Stimulated activated CD4-positive, alpha-beta T cell treated with anti-CD3 and anti-CD28 coated beads, TNF-alpha, amount 100 ng/mL, for 4 hours (primary cell): ENCODE data around the gene FAM20A.
"Not testable (repeated sequence)": the region's sequence is repeated elsewhere in the genome, so short reads cannot be mapped to it uniquely, and the experiment has no call there.

Source experiments
- DNase-seq, 3 experiments: peaks; one replicate each; pipeline ENCODE4 v3.0.0-alpha.2; 2020; ENCODE audit warnings: low read depth in 3 of 3

Gene FAM20A

DNA sequence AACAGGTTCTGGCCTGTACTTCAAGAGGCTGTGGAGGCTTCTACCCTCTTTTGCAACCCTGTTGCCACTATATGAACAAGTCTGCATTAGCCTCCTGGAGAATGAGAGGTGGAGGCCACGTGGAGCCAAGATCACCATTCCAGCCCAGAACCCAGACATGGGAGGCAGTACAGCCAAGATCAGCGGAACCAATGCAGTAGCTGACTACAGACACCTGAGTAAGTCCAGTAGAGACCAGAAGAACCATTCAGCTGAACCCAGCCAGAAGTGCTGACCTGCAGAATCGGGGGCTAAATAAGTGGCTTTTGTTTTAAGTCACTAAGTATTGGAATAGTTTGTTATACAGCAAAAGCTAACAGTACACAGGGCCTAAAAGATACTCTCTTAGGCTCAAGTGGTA lies 12.1 kb downstream of the FAM20A start:
- no peak for DNase-seq

DNA sequence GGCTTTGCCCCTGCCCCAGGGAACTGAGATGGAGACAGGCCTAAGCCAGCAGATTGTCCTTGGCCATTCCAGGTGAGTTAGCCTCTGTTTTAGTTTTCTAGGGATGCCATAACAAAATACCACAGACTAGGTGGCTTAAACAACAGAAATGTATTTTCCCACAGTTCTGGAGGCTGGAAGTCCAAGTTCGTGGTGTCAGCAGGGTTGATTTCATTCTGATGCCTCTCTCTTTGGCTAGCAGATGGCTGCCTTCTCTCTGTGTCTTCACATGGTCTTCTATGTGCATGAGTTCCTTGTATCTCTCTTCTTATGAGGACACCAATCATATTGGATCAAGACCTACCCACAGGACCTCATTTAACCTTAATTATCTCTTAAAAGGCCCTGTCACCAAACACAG lies 12.8 kb downstream of the FAM20A start:
- DNase-seq, result no peak

DNA sequence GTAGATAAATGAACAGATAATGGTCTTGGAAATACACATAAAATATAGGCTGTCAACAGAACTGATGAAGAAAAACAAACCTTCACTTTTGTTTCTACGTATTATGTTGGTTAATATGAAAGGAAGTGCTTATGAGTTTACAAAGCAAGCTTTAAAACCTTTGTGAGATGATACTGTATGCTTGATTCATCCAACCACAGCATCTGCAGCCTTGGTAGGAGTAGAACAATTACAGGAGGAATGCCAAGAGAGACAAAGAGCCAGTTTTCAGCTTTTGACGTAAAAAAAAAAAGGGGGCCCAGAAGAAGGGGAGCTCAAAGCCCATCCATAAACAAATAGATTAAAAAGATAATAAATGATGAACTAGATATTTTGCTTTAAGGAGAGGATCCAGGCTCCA lies 13.3 kb downstream of the FAM20A start:
- DNase-seq, result no peak

DNA sequence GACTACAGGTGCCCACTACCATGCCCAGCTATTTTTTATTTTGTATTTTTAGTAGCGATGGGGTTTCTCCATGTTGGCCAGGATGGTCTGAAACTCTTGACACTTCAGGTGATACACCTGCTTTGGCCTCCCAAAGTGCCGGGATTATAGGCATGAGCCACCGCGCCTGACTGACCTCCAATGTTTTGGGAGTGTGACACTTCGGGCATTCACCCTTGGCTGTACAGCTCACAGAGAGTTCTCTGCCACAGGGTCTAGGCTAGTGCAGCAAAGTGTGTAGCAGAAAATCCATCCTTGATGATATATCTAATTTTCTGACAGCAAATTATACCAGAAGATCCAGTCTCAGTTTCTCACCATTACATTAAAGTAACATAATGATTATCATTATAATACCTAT lies 14.1 kb downstream of the FAM20A start:
- DNase-seq, result no peak

DNA sequence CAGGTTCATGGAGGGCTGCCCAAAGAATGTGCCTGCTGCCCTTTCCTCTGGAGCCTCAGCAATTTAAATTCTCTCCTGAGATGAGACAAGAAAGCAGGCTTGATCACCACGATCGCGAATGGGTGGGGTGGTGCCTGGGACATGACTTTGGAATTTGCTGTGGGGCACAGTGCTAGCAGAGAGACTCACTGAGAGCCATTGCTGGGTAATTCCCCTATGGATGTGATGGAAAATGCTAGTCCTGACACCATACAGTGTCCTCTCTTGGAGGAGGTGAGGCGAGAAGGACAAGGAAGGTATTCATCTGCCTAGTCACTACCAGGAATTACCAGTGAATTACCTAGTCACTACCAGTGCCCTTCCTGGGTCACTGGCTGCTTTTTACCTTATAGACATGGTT lies 15.5 kb downstream of the FAM20A start:
- no peak for DNase-seq

DNA sequence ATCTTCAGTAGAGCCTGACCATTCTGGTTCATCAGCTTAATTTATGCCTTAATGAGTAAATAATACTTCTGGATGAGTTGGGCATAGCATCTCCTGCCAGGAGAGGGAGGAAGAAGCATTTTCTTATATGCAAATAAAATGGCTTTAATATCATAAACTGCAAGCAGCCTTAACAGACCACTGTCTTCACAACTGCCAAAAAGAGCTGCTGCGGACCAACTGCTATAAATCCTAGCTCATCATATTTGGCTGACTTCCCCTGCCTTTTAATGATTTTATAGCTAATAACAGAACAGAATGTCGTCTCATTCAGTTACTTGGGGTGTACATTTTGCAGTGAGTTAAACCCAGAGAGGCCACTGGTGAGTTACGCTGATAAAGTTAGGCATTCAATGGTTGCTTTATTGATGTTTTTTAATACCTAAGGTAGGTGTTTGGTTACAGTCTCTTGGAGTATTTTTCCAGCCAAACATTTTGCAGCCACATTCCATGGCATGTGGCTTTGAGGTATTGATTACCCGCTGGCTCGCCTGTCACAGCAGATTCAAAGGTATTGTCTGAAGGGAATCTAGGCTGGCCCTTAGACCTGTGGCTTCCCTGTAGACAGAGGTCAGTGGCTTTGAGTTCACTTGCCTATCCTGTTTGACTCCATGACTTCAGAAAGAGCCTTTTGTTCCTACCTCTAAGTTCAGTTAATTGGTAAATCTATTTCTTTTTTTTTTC lies 16.4 kb downstream of the FAM20A start:
- no peak for DNase-seq

DNA sequence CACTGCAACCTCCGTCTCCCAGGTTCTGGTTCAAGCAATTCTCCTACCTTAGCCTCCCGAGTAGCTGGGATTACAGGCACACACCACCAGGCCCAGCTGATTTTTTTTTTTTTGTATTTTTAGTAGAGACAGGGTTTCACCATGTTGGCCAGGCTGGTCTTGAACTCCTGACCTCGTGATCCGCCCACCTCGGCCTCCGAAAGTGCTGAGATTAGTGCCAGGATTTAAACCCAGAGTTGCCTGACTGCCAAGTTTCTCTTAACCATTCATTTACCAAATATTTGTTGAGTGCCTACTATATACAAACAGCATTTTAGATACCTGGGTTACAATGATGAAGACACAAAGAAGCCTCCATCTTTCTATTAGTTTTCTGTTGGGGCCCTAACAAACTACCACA lies 18.3 kb downstream of the FAM20A start:
- DNase-seq, result not testable (repeated sequence)

DNA sequence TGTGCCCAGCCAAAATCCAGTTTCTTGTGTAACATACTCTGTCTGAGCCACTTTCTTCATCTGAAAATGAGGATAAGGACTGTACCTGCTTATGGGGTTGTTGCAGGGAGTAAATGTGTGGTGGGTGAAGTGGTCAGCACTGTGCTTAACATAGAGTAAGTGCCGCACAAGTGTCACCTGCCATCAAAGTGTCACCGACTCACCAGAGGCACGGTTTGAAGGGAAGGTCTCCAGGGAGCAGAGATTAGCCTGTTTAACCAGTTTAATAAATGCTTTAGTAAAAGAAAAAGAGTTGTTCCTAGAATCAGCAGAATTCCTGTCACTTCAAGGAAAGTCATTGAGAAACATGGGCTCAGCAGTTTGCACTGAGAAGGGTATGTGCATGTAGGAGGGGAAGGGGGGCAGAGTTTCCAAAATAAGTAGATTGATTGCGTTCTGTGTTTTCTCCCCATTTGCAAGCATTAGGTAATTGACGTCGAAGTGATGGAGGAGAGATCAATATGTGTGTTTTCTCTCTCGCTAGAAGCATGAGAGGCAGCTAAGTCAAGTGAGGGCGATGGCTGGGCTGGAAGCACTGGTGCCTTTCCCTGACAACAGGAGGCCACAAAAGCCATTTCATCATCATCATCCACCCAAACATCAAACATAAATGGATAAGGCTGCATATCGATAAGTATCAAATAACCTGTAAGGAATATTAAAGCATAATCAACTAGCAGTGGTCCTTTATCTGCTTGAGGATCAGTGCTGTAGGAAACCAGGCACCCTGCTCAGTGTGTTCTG lies 19.1 kb downstream of the FAM20A start:
- no peak for DNase-seq

DNA sequence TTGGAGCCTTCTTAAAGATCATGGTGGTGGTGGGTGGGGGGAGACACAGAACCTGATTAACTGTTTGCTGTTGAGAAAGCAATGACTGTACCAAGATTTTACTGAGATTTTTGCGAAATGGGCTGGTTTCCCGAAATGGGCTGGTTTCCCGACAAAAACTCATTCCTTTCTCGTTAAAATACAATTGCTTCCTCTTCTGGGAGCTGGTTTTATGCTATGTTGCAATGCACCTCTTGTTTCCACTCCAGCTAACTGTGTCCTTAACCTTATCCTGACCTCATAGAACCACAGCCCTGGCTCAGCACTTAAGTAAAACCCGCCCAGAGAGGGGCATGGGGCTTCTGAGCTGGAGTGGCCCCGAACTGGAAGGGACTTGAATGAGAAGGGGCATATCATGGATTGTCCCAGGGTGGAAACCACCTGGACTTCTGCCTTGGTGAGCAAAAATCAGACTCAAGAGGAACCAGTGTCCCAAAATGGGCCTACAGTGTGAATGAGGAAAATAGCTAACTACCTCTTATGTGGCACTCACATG lies 20.9 kb downstream of the FAM20A start:
- DNase-seq, result no peak

DNA sequence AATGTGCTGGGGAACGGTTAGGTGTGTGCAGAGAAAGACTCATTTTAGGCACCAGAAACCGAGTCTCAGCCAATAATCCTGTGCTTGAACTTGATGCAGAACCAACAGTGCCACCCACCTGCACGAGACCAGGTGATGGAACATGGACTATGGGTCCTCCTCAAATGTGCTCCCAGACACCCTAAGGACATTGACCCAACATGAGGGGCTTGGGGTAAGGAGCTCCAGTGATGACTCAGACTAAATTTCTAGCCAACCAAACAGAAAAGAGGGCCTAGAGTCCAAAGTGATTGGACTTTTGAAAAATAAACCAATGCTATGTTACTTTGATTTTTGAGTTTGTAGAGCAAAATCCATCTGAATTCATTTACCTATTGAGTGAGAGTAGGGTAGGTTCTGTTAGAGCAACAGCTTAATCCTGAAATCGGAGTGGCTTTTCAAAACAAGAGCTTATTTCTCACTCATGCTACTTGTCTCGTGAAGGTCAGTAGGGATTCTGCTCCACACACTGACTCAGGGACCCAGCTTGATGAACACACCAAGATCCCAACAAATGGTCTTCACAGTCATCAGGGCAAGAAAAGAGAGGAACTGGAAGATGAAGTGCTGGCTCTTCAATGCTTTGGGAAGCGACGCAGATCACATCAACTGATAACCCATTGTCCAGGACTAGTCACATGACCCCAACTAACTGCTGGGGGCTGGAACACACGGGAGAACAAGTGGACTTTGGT lies 21.8 kb downstream of the FAM20A start:
- no peak for DNase-seq

DNA sequence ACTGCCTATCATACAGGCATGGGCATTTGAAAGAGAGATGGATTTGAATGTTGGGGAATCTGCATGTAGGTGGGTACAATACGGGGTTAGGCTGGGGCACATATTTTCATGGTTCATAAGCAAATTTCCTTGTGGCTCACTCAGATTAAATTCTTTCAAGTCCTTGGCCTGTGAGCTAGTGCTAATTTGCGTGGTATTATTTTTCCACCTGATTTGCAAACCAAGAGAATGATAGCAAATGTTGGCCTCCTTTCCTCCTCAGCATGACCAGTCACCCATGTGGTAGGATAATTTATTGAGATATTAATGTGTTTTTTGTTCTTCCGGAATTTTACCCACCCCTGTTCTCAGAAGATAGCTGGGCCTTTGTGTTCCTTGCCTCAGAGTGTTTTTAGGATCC lies 22.9 kb downstream of the FAM20A start:
- DNase-seq, result no peak

DNA sequence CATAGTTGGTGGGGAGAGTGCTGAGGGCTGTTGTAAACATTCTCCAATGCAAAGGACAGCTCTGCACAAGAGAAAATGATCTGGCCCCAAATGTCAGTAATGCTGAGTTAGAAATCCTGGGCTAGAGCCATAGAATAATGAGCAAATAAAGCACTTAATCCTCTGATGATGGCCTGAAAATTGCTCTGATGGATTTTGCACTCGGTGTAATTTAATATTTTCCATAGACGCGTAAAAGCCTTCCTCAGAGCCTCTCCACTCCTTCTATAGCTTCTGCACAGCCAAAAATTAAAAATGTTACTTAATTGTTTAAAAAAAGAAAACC lies 23.7 kb downstream of the FAM20A start:
- no peak for DNase-seq

DNA sequence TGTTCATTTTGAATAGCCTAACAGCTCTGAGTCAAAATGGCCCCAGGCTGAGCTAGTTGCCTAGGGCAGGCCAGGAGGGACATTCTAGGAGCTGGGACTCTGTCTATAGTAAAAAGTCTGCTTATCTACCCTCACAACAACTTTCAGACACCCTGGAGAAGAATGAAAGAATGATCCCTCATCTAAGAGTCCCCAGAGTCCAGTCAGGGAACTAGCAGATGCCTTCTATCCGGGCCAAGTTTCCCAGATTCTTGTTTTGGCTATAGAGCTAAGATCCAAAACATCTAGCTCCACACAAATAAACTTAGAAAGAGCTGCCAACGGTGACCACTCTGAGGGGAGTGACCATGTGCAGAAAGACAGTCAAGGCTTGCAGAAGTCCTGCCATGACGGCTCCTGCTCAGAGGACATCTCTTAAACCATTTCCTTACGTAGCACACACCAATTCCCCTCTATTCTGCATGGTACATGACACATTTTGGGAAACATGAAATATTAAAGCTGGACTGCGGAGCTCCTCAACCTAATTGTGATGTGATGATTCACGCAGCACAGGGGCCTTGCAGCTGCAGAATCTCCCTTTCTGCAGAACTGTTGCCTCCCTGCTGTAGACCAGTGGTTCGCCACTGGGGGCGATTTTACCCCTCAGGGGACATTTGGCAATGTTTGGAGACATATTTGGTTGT lies 24.2 kb downstream of the FAM20A start:
- no peak for DNase-seq

DNA sequence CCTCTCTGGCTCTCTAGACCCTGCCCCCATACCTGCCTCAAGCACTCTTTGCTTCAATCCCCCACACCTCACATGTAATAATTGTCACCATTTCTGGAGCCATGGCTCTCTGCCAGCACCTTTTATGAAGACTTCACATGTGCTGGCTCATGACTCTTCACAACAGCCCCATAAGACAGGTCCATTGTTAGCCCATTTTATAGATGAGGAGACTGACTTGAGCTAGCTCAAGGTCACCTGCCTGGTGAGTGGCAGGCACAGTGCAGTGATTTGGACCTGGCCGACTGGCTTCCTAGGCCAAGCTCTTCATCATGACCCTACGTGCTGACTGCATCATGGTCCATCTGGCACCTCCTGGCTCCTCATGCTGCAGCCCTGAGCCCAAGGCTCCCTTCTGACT lies 25.0 kb downstream of the FAM20A start:
- DNase-seq, result no peak

DNA sequence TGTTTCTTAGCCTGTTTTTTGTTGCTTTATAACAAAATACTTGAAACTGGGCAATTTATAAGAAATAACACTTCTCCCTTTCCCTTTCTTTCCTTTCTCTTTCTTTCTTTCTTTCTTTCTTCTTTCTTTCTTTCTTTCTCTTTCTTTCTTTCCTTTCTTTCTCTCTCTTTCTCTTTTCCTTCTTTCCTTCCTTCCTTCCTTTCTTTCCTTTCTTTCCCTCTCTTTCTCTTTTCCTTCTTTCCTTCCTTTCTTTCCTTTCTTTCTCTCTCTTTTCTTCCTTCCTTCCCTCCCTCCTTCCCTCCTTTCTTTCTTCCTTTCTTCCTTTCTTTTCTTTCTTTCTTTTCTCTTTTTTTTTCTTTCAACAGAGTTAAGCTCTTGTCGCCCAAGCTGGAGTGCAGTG lies 27.8 kb downstream of the FAM20A start:
- DNase-seq, result no peak

DNA sequence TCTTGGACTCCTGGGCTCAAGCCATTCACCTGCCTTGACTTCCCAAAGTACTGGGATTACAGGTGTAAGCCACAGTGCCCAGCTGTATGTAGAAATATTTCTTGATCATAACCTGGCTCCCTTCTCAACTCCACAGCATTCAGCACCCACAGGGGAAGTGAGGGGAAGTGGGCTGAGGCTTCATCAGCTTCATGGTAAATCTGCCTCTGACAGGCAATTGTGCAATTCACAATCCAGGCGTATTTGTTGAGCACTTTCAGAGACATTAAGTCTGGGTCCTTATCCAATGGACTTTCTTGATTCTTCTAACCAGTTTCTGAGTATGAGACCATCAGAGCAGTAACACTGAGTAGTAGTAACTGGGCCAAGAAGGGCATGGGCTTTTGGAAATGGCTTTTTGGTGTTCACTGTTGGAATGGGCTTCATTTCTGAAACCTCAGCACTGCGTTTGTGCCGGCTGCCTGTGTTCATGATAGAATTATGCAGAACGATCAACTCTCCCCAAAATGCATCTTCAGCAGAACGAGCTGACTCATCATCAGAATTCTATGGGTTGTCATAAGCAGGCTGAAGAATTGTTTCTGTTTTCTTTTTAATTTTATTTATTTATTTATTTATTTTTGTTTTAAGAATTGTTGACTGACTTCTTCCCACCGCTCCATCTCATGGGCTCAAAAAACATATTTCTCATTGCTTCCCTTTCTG lies 28.9 kb downstream of the FAM20A start:
- DNase-seq, result no peak

DNA sequence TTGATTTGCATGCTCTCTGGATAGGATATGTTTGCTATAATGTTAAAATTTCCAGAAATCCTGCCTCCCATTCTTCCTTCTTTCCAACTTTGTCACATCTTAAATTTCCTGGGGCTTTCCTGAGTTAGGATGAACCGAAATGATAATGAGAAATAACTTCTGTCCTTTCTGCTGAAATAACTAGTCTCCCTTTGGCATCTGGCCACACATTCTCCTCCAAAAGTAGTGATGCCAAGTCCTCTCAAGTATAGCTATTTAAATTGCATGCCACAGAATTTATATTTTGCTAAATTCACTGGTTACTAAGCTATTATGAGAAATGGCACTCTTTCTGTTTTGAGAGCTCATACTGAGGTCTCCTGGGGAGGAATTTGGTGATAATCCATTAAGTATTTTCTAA lies 30.6 kb downstream of the FAM20A start:
- no peak for DNase-seq

DNA sequence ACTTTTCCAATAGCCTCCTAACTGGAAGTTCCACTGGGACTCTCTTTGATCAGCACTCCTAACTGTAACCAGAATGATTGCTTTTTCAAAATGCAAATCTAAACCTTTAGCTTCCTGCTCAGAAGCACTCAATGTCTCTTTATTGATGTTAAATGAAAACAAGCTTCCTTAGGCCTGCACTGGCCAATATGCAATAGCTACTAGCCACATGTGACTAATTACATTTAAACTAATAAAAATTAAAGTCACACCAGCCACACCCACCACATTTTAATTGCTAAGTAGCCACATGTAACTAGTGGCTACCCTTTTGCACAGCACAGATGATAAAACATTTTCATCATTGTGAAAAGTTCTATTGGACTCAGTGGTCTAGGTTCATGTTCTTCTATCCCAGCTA lies 31.8 kb downstream of the FAM20A start:
- no peak for DNase-seq

DNA sequence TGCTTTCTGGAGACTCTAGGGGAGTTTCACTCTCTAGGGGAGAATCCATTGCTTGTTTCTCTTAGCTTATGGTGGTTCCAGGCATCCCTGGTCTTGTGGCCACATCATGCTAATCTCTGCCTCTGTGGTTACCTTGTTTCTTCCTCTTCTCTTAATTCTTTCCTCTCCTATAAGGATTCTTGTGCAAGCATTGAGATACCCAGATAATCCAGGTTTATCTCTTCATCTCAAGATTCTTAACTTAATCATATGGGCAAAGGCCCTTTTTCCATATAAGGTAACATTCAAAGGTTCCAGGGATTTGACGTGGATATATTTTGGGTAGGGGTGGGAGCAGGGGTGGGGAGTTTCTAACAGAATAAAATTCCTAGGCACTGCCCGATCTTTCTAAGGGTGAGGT lies 32.6 kb downstream of the FAM20A start:
- no peak for DNase-seq

DNA sequence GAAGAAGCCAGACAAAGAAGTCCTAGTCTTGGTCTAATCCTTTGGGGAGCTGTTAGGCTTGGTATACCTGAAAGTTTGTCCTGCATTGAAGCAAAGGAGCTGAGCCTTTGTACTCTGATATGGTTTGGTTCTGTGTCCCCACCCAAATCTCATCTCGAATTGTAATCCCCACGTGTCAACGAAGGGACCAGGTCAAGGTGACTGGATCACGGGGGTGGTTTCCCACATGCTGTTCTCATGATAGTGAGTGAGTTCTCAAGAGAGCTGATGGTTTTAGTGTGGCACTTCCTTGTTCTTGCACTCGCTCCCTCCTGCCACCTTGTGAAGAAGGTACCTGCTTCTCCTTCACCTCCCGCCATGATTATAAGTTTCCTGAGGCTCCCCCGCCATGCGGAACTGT lies 33.6 kb downstream of the FAM20A start:
- DNase-seq, result no peak

DNA sequence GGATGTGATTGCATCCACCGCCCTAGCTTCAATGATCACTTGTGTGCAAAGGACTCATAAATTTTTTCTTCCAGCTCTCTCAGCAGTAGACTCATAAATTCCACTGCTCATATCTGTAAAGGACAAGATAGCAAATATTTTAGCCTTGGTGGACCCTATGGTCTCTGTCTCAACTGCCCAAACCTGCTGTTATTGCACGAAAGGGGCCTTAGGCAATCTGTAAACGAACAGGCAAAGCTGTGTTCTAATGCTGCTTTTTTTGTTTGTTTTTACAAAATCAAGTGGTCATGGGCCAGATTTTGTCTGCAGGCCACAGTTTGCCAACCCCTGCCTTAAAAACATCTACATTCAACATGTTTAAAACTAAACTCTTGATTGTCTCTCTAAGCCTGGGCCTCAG lies 34.1 kb downstream of the FAM20A start:
- DNase-seq, result no peak

DNA sequence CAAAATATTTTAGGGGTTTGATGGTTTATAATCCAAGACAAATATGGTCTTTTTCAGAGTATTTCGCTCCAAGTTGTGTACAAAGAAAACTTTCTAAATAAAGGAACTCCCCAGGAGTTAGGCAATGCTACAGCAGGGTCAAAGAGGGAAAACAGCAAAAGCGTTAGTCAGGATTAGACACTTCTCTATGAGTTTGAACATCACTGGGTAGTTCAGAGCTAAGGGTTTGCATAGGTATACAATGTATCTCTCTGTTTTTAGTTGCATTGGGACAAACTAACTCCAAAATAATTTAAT lies 34.8 kb downstream of the FAM20A start:
- DNase-seq, result no peak
